CD4-positive, alpha-beta T cell treated with Interleukin-12 subunit alpha and Interleukin-12 subunit beta, for 1 hour (primary cell): Measurements from ENCODE around the gene RBP5.

Source experiments
- DNase-seq: peaks from one replicate; pipeline ENCODE4 v3.0.0-alpha.2; 2020

The RBP5 gene

DNA sequence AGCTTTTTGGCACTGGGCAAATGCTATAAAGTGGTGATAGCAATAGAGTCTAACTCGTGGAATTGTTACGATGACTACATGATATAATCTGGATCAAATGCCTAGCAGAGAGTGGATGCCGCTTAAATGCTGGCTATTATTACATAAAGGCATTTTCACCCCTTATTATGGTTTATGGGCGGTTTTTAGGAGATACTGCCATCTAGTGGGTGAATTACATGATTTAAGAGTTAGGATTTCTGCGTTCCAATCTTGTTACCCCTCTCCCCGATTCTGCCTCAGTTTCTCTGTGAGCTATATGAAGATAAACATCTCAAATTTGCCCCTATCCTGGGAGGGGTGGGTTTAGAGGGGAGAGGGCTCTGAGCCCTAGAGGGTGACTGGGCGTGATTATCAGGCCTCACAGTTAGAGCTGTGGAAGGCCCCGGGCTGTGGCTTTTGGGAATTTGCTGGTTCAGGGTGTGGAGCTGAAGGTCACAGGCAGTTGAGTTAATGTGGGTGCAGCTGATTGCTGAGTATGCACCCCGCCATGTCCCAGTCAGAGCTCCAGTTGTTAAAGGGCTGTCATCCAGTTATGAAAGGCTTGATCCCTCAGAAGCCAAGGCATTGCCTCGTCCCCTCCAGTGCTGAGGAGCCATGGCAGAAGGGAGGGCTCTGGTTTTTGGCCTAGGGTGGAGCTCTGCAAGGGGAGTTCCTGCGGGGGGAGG, 15.9 kb upstream of the RBP5 start:
- DNase-seq: peak; percentile 46

DNA sequence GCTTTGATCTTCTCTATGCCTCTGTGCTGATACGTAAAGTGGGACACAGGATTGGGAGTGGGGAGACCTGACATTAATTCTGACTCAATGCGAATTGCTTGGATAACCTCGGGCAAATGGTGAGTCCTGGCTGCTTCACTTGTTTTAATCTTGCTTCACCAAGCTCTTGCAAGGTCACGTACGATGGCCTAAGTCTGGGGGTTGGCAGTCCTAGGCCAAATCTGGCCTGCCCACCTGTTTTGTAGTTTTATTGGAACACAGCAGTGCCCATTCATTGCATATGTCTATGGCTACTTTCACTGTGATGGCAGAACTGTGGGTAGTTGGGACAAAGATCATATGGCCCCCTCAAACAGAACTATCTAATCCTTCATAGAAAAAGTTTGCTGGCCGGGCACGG, 14.9 kb upstream of the RBP5 start:
- DNase-seq: no peak

DNA sequence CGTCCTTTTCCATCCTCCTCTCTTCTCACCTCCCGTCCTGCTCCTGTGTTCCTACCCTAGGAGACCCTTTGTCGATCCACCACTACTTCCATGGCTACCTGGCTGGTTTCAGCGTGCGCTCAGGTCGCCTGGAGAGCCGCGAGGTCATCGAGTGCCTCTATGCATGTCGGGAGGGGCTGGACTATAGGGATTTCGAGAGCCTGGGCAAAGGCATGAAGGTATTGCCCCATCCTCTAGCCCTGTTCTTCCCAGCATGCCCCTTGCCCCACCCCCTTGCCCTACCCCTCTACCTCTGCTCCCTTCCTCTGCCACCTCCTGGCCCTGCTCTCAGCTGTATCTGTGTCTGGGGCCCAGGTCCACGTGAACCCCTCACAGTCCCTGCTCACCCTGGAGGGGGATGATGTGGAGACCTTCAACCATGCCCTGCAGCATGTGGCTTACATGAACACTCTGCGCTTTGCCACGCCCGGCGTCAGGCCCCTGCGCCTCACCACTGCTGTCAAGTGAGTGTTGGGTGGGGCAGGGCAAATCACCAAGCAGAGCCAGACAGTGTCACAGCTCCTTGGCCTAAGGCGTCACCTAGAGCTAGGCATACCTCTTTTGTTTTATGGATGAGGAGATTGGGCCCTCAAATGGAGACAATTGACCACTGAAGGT, 14.2 kb upstream of the RBP5 start:
- DNase-seq: no peak

DNA sequence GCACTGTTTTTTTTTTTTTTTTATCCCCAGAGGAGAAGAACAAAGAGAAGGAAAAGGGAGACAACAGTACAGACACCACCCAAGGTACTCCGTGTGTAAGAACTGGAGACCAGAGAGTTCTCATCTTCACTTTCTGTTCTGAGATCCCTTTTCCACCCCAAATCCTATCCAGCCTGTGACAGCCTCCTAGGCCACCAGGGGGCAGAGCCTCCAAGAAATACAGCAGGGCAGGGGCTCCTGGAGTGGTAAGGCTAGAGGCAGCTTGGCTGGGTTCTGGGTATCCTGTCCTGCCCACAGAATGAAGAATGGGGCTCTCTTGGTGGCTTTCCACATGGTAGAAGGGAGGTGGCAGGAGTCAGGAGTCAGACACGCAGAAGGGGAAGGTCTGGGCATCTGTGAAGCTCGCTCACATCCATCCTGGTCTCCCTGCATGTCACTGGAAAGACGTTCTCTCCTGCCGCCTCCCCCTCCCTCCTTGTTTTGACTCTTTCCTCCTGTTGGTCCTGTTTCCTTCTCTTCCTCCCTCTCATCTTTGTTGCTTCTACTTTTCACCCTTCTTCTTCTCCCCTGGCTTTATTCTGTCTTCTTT, 13.5 kb upstream of the RBP5 start:
- peak; percentile 60 for DNase-seq

DNA sequence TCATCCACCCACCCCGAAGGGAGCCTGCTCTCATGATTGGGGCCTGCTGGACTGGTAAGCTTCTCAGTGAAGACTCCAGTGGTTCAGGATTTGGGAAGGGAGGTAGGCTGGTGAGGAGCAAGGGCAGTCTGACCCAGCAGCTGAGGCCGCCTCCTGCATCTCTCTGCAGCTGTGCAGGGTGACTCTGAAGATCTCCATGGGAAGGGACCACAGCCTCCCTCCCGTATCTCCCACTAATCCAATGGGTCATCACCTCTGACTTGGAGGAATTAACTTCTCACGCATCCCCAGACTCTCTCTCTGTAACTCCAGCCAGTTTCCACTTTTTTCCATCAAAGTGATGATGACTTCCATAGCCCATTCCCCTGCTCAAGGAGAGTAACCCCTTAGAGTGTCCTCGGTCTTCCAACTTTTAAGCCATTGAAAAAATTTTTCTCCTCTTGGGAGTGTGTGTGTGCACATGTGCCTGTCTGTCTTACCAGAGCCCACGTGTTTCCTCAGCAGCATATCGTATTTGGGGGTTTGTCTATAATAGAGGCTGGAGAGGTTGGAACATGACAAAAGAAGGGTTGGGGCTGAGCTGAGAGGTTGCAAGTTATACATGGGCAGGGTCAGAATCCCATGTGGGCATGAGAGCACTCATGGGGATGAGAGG, 12.8 kb upstream of the RBP5 start:
- no peak for DNase-seq

DNA sequence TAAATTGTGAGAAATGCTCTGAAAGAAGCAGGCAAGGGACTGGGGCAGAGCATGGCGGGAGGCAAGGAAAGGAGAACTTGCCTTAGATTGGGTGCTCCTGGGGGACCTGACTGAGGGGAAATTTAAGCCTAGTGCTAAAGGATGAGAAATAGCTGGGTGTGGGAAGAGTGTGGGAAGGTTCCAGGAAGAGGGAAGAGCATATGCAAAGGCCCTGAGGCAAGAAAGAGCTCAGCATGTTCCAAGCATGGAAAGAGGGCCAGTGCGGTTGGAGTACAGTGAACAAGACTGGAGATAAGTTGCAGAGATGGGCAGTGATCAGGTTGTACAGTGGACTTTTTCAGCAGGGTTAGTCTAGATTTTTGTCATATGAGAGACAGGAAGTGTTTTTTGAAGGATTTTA, 10.5 kb upstream of the RBP5 start:
- no peak for DNase-seq

DNA sequence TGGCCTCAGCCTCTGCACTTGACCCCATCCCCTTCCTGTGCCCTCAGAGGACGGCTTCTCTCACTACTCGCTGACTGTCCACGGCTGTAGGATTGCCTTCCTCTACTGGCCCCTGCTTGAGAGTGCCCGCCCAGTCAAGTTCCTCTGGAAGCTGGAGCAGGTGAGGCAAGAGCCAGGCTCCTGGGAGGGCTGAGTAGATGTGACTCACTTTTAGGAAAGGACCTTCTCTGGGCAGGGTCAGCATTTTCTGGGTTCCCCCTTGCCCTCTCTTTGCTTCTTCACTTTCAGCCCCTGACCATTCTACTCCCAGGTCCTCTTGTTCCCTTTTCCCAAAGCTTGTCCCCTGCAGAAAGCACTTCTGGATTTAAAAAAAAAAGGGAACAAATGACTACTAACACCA, 9.2 kb upstream of the RBP5 start:
- no peak for DNase-seq

DNA sequence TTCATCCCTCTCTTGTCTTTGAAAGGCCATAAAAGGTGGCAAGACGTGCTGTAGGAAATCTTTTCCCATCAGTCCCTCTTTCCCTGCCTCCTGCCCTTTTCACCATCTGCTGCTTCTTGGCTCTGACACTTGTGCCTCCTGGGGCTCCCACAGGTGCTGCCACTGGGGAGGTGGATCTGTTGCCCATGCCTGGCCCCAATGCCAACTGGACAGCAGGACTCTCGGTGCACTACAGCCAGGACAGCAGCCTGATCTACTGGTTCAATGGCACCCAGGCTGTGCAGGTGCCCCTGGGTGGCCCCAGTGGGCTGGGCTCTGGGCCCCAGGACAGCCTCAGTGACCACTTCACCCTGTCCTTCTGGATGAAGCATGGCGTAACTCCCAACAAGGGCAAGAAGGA, 8.0 kb upstream of the RBP5 start:
- DNase-seq: no peak

DNA sequence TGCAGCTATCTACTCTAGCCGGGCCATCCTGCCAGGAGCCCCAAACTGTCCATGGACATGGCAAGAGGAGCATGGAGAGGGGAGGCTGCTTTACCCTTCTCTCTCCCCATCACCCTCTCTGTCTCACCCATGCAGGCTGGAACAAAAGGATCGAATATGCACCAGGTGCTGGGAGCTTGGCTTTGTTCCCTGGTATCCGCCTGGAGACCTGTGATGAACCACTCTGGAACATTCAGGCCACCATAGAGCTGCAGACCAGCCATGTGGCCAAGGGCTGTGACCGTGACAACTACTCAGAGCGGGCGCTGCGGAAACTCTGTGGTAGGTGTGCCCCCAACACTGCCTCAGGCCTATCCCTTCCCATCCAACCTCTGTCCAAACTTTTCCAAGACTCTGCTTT, 7.4 kb upstream of the RBP5 start:
- DNase-seq: no peak

DNA sequence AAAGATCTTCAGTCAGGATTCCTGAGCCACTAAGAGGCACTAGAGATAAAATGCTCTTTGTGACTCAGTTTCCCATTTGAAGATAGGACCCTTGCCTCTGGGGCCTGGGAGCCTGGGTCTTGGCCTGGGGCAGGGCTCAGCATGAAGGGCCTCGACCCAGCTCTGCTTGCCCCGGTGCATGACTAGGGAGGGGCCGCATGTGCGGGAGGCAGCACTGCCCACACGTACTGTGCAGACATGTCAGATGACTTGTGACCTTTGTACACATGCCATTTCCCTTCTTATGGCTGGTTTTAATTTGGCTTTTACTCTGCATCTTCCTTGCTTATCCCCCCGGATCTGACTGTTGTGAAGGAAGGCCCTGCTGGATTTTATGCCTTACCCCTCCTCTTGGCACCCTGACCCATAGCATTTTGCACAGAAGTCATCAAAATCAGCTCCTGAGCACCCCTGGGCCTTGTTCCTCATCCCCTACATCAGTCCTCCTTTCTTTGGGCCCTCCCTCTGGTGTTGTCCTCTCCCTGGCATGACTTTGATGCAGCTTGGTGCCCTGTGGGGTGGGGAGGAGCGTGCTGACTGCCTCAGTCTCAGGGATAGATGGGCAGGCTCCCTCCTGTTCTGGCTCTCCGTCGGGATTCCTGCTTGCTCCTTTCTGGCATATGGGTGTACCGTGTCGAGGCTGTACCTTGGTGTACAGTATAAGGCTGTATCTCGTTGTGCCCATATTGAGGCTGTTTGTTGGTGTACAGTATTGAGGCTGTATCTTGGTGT, 5.9 kb upstream of the RBP5 start:
- DNase-seq: no peak

DNA sequence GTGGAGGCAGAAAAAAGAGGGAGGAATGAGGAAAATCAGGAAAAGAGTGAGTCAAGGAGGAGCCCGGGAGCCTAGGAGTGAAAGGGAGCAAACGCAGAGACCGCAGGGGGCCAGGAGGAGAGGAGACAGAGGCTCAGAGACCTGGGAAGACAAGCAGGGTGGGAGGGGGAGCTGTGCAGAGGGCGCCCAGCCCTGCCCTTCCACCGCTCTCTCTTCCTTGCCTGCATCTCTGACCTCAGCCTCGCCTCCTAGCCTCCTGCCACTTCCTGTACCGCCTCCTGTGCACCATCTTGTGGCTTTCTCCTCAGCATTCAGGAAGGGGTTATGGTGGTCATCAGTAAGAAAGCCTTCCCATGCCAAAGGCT, 2.8 kb upstream of the RBP5 start:
- peak; percentile 27 for DNase-seq

DNA sequence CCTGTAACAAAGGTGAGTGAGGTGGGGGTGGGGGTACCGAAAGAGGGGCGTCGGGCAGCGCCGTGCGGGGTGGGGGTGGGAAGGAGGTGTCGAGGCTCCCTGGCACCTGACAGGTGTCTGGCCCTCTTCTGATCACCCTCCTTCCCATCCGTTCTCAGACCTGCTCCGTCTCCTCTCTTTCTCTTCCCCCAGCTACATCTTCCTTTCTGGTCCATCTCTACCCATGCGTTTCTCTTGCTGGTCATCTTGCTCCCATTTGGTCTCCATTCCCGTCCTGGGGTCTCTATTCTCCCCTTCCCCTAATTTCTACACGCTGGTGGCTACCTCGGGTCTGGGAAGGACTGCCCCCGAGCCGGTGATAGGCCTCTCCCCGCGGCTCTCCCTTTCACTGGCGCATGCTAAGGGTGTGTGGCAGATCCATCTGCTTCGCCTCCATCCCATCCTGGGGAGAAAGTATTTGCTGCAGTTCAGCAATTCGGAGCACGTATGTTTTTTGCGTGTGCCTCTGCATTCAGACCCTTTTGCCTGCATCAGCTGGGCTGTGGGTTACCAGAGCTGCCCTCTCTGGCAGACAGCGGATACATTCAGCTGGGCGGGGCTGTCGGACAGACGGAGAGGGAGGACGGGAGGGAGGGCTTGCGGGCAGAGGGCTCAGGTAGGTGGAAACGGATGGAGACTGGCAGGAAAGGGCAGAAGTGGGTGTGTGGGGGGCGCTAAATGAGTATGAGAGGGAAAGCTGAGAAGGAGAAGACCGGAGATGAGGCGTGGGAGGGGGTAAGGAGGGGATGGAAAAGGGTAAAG, 2.2 kb upstream of the RBP5 start:
- peak; percentile 60 for DNase-seq

DNA sequence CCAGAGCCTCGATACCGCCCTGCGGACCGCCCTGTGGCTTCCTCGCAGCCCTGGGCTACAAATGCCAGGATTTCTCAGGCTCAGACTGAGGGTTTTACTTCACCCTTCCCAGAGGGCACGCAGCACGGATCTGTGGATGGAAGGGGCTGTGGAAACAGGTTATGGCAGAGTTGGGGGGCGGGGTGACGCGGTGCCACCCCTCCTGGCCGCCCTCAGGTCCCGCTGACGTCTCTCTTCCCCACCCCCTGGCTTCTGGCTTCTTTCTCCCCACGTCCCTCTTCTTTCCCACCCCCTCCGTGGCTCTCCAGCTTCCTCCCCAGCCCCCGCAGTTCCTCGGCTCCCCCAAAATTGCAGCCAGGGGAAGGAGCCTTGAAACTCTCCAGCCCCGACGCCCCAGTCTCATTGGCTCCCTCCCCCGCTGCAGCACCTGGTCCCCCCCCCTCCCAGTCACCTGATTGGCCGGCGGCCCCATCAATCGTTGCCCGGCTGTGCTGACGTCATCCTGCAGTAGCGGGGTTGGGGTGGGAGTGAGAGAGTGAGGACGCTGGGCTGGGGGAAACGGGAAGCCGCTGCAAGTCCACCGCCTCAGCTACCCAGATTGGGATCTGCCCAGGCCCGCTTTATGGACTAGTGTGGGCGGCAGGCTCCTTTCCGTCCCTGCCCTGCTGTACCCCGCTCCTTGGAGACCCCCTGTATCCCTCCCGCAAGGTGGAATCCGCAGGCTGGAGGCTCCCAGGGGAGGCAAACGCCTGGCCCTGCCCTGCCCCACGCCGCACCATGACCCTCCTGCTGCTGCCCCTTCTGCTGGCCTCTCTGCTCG, 1.4 kb upstream of the RBP5 start, which contains the start of gene CLSTN3:
CLSTN3 (plus strand) TSS at position 500 of the 820 bp plus-strand sequence; CDS start at position 778, 278 bp downstream.
- peak; percentile 91 for DNase-seq

DNA sequence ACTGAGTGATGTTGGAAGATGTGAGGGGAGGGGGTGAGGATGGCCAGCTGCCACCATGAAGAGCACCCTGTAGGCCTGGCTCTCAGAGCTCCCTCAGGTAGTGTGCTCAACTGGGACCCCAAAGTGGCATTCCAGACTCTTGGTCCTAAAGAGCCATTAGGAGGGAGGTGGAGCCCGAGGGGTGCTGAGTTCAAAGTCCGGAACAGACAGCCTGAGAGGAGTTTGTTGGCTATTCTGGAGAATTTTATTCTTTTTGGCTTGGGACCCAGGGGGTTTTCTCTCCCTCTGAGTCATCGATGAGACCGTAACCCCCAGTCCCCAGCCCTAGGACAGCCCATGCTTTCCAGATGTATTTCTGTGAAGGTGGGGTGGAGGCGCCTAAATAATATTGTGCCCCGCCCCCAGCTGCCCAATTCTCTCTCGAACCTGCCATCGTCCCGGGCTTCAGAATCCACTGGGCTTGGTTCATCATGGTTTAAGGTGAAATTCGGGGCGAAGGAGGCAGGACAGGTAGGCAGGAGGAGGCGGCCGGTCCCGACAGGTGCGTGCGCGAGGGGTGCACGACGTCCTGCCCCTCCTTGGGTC, 690 bp upstream of the RBP5 start:
- no peak for DNase-seq

DNA sequence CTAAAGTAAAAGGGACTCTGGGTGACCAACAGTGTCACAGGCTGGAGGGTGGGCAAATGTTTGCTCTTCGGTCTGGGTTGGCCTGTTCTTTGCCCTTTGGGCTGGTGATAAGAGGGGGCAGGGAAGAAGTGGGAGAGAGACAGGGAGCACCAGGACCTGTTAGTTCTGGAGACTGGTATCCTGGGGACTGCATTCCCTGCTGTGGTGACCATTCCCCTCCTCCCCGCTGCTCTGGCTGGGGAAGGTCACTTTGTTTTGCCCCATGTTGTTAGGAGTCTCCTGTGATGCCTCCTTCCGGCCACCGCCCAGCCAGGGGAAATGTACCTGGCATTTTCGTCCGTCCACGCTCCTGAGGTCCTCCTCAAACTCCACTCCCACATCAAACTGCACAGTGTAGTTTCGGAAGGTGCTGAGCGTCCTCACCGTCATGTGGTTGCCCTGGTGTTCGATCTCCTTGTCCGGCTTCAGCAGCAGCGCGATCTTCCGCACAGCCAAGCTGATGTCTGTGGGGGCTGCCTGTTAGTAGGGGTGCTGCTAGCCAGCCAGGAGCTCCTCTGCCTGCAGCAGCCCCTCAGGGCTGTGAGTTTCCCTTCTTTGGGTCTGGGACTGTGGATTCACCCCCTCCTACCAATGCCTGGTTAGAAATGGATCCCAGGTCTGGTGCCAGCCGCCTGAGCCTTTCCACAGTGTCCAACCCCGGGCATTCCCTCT, 618 bp downstream of the RBP5 start:
- no peak for DNase-seq

DNA sequence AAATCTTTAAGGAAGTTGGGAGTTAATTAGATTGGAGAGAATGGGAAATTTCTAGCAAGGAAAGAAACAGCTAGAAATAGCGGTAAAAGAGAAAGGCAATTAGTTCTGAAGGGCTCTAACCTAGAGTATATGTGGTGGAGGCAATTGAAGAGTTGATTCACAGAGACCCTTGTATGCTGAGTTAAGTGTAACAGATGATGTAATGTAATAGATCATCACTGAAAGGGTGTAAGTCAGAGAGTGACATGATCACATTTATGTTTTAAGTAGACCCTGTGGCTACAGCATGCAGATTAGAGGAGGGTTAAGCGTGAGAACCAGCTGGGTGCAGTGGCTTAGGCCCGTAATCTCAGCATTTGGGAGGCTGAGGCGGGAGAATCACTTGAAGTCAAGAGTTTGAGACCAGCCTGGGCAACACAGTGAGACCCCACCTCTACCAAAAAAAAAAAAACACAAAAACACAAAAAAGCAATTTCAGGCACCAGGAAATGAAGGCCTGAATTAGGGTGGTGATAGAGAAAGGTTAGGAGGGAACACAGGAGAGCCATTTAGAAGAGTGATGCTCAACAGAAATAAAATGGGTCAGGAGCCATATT, 3.0 kb downstream of the RBP5 start:
- DNase-seq: no peak

DNA sequence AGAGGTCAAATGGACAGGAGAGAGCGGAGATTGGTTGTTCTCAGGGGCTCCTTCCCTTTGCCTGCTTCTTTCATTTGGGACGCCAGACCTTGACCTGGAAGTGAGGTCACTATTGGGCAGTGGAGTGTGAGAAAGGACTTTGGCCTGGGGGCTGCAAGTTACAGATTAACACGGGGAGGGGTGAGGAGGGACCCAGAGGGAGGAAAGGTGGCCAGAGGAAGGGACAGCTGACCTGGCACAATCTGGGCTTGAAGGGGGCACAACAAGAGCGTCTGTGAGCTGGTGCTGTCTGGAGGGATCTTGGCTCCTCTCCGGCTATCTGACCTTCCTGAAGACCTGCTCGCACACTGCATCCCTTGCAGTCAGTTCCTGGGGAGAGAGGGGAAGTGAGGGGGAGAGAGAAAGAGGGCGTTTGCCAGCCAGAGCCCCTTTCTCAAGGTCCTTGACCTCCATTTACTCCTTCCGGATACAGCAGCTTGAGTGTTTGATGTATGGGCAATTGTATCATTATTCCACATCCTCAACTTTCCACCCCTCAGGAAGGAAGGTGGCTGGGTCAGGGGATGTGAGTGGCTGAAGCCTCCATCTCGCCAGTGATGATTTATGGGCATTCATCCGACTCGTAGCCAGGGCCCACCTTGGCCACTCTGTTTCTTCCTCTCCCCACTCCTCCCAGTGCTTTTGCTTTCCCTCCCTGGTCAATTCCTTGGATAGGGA, 4.7 kb downstream of the RBP5 start:
- no peak for DNase-seq

DNA sequence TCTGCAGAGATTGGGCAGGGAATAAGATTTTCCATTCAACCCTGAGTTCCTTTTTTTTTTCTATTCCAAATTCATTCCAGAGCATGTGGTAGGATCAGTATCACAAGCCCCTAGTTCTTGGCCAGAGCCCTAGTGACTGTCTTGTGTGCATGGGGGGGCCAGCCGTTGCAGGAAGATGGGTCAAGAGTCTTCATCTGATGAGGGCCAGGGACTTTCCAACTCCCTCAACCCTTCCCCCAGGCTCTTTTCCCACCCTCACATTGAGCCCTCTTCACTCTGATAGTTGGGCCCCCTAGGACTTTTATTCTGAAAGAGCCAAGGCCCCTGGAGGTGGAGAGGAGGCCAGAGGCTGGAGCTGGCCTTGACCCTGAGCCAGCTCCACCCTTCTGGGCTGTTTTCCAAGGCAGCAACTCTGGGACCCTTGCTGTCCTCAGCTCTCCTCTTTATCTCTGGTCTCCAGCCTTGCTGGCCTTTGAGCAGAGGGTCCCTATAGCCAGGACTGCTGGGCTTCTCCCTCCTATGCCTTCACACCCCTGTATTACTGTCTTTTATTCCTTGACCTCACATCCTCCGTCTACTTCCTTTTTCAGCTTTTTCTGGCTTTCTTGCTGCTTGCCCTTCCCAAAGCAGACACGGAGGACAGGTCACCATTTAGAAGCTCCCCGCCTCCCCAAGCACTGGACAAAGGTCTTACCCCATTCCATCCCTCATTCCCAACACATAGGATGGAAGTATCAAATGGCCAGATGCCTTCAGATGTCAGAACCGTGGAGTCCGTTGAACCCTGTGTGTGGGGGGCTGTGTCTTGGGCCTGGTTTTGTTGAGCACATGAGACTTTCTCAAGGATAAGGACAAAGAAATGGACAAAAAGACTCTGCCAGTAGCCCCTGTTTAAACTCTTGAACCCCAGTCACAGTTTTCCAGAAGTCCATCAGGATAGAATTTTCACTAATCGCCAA, 5.6 kb downstream of the RBP5 start:
- DNase-seq: no peak
